AML-193 (cell line): ENCODE data around the gene IGSF9B.

ENCODE experiments used
- DNase-seq, 2 experiments: peaks; one replicate each; lab custom pipeline; 2025; lab: John Stamatoyannopoulos, UW

Gene IGSF9B

DNA sequence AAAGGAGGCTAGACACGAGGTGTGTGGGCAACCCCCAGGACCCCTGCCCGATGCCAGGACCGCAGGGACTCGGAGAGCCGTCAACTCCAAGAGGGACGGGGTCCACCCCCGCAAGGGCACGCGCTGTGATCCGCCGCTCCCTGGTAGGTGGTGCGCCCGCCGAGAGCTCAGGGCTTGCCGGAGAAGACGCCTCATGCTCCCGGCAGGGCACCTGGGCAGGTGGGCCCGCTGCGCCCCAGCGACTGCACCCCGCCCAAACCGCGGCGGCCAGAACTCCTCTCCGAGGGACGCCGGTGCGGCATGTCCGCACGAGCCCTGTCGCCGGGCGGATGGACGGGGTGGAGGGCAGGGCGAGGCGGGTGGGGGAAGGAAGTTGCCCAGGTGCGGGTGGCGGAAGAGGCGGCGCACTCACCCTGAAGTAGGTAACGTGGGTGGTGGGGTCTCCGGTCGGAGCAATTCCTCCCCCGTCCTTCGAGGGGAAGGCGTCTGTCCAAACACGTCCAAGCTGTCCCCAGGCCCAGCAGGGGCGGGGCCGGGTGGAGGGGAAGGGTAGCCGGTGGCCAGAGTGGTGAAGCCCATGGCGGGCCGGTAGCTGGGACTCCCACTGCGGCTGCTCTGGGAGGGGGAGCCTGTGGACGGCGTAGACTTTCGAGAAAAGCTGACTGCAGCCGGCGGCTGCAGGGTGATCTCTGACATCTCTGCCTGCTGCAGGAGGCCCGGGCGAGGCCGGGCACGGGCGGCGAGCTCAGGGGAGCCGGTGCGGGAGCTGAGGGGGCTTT is 37.2 kb downstream of the IGSF9B start:
- no peak for DNase-seq

DNA sequence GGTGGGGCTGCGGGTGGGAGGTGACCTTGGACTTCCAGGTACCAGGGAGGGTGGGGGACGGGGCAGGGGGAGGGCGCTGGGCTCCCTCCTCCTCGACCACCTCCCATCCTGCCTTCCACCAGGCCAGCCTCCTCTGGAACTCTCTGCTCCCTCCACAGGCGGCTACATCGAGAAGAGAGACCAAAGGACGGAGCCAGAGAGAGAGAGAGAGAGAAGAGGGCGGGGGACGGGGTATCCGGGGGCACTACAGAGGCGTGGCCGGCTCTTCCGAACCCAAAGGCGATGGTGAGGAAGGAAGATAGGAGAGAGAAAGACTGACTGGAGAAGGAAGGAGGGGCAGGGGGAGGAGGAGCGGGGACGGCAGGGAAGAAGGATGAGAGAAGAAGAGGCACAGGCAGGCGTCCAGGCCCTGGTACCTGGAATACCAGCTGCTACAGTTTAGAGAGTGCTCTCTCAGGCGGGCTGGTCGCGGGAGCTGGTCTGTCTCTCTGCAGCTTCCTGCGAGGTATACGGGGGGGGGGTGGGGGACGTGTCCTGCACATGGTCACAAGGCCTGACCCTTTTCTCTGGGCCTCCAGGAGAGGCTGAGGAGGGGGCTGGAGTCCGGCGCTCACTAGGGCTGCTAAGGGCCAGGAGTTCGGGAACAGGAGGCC is 38.0 kb downstream of the IGSF9B start:
- no peak for DNase-seq

DNA sequence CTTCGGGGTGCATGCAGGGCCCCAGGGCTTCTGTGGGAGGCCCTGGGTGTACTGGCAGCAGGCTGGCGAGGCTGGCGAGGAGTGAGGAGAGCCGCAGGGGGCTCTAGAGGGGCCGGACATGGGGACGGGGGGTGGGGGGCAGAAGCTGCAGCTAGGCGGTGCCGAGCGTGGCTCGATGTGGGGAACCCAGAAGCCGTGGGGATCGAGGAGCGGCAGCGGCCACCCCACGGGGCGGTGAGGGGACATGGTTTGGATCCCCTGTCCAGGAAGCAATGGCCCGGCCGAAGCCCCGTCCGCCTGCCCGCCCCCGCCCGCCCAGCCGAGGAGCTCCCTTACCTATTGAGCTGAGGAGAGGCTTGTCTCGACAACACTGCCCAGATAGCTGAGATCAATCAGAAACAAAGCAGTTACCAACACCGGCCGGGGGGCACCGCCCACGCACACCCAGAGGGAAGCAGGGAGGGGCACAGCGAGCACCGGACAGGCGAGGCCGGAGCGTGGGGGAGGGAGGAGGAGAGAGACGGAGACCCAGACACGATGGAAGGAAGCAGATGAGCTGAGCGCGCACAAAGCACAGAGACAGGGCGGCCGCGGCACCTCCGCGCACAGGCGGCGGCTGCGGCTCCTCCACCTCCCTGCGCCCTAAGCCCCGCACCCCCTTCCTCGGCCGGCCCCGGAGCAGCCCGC is 38.7 kb downstream of the IGSF9B start:
- DNase-seq, result no peak

DNA sequence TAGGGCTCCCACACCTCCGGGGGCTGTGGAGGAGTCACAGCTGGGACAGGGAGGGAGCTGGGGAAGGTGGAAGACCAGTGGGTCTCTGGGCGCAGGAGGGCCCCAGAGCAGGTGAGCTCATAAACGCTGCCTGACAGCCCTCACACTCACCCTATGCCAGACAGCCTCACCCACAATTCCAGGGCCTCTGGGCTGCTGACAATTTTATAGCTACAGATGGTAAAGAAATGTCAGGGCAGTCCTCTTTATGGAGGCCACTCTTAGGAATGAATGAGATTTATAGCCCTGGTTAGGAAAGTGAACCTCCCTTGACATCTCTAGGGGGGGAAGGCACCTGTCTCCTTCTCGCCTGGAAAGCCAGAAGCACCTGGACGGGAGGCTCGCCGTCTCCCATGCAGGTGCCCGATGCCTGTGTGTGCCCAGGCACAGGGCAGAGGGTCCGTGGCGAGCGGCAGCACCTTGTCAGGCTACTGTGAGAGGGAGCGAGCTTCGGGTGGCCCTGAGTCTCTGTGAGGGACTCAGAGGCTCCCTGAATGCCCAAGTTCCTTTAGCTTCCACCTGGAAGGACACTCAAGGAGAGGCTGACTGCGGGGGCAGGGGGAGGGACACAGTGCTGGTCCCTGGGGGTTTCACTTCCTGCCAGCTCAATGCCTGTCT is 39.9 kb downstream of the IGSF9B start:
- no peak for DNase-seq

DNA sequence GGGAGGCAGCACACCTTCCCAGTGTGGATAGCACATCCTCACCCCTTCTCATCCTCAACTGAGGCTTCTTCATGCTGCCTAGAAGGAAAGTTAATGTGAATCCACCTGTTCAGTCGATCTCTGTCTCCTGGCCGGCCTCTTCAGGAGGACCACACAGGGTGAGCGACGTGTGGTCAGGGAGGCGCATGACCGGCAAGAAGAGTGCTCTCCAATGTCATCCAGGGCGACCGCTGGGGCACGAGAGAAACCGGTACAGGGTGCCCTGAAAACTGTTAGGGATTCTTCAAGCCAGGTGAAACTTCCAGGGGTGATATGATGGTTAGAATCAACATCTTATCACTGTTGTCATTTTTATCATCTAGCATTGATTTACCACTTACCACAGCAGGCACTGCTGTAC is 43.0 kb downstream of the IGSF9B start:
- DNase-seq, result no peak

DNA sequence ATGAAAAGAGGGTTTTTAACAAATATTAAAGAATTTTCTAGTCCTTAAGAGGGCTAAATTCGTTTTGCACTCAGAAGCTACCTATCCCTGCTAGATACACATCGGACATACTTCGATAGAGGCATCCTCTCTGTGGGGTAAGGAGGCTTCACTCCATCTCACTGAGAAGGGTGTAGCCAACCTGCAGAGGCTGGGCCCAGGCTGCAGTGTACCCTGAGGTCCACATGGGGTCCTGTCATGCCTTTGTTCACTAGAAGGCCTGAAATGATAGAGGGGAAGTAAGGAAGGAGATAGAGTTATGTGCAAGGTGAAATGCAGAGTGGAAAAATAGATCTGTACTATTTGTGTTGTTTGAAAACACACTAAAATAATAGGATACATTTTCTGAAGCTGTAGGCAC is 45.6 kb downstream of the IGSF9B start:
- DNase-seq, result peak in 1 of 2 experiments; percentile 7

DNA sequence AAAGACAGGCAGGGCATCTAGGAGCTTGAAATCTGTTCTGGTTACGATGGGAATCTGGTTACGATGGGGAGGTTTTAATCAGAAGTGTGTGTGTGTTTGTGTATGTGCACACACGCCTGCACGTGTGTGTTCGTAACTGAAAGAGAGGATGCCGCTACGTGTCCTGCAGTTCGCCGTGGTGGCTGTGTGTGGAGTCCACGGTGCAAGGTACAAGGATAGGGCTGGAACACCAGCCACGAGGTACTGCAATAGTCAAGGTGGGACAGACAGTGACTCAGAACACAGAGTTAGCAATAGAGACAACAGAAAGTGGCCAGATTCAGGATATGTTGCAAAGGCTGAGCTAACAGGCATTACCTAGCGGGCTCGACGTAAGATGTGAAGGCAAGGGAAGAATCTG is 46.7 kb downstream of the IGSF9B start:
- DNase-seq, result no peak

DNA sequence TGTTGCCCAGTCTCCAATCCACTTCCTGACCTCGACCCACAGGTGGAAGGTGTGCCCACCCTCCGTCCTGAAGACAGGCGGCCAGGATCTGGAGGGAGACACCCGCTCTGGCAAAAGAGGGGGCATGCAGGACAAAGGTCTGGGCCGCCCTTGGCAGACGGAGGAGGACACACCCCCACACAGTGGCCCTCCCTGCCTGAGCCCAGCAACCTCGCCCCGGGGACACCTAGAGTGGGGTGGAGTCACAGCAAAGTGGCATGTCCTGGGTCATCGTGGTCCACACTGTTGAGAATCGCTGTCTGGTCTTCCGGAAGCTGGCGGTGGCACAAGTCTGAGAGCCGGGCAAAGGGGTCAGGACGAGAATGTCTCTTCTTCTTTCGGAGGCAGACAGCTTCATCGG is 47.9 kb downstream of the IGSF9B start:
- no peak for DNase-seq

DNA sequence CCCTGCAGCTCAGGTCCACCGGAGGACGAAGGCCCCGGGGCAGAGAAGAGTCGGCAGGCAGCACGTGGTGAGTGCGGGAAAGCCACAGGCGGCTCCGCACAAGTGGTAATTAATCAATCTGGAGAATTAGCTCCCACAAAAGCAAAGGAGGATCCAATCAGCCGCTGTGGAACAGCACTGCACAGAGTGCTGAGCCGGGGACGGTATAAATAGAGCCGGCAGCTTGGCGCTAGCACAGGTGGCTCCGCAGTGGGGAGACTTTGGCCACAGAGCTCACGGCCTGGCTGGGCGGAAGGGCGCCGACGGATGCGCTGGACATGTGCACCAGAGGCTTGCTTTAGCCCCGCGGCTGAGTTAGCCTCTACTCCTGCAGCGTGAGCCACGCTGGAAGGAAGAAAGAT is 48.9 kb downstream of the IGSF9B start:
- DNase-seq, result no peak

DNA sequence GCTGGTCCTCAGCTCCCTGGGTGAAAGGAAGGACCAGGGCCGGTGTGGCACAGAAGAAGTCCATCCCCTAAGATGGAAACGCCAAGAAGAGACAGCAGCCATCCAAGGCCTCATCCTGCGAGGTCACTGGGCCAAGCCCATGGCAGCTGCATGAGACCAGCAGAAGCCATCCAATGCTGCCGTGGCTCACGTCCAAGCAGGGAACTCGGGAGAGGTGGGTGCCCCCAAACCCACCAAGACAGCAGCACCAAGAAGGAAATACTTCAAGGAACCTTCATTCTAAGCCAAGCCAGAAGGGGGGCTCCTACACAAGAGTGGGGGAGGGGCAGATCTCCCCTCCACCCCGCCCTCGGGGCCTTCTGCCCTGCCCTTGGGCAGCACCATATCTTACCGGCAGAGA is 49.6 kb downstream of the IGSF9B start:
- DNase-seq, result no peak

DNA sequence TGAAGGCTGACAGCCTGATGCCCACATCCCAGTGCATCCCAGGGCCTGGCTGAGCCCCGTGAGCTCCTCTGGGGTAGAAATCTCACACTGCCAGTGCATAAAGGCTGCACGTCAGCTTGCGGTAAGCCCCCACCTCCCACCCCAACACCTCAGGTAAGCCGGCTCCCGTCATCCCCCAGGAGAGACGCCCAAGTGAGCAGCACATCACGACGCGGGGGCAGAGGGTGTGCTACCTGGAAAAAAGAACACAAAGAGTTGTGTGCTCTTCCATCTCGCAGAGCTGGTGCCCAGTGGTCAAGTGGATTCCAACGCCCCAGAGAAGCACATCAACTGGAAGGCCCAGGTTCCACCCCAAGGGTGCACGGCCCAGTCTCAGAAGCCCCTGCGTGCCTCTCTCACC is 50.0 kb downstream of the IGSF9B start:
- DNase-seq, result no peak

DNA sequence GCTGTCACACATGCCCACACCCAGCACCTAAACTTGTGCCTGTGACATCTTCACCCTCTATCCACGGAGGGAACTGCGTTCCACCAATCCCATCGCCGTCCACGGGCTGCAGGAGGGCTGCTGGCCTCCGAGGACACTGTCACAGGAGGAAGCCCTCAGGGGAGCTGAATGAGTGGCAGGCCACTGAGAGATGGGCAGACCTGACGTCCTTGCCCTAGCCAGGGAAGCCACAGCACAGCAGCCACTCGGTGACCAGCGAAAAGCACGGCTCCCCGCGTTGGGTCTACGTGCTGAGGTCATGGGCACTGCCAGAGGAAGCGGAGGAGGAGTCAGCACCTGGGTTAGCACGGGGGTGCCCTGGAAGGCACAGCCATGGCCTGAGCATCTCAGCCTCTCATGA is 50.5 kb downstream of the IGSF9B start:
- no peak for DNase-seq

DNA sequence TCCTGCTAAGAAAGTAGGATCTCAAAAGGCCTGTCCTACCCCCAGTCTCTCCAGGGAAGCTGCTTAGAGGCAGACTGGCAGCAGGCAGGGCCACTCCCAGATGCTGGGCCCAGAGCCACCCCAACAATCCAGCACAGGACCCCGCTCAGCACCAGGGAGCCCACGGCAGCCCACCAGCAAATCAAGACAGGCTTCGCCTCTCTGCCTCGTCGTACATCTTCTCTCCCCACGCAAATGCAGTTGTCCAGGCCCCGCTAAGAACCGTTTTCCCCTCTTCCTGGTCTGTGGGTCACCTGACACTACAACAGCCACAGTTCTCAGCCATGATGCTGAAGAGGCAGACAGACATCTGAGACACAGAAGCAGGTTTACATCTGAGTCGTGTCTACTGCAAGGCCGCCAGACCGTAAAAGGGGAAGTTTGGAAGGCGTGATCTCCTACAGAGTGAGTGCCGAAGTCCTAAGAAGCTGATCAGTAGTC is 51.1 kb downstream of the IGSF9B start:
- no peak for DNase-seq

DNA sequence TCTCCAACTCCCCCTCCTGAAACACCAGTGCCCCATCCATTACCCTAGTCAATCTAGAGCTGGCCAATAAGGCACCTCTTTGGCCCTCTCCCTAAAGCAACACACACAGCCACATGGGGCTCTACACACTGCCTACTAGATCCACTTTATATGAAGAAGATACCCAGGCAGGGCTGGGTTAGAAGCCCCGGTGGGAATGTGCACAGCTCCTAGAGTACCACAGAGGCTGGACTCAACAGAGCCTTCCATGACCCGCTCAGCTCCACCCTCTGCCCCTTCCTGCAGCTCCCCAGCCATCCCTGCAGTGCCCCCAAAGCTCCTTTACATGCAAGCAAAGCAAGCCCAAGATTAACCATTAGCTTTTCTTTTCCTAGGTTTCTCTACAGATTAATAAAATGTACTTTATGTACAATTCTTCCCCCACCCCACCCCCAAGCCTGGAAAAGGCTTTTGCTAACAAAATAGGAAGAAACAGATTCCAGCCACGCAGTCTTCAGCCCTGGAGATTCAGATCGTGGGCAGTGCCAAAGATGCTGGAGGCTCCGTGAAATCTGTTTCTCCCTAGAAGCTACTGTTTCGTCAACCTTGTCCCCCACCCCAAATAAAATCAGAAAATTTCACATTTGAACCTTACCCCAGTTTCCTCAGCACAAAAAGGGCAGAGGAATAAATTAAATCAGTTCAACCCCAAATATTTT is 51.8 kb downstream of the IGSF9B start:
- DNase-seq, result no peak

DNA sequence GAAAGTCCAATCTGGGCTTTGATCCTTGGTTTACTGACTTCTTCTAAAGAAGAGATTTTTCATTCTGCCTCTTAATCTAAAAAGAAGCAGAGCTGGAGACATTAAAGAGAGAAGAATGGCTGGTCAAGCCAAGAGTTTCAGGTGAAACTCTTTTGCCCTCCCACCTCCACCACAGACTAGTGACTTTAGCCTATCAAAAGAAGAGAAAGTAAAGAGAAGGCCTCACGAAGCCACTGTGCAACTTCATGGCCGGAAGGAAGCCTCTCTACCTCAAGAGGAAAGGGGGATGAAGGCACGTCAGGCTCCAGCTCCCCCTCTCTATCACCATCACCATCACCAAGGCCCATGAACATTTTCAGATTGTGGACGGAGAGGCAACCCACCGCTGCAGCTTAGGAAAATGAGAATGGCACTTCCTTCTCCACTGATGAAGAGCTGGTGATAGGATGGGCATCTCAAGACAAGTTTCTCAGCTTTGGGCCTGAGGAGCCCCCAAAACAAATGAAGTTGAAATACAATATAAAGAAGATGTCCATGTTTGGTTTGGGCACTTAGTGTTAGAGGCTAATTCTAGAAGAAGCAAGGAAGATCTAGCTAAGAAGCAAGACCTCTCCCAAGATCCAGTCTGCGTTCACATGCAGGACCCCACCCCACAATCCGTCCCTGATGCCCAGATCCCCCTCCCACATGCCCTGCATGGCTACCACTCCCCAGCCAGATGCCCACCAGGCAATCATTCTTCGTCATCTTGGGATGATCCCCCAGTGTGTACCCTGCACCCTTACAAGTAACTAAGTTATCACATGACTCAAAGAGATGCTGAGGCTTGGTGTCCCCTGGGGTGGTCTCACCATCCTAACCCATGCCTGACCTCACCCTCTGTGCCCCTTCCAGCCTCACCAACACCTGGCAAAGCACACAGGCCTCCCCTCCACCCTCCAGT is 52.6 kb downstream of the IGSF9B start:
- DNase-seq, result no peak

DNA sequence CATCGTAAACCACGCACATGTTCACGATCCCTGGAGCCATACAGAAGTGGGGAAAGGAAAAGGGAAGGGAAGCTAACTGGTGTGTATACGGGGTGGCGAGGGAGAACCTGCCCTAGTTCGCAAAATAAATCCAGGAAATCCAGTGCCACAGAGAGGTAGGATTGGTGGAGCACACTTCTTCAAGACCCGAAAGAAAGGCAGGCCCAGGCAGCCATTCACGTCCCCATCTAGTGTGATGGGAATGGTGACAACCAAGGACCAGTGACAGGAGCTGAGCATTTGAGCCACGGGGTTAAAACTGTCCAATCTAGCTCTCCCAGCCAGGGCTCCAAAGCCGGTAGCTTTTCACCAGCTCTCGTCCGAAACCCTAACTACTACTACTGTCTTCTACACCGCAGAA is 53.7 kb downstream of the IGSF9B start:
- DNase-seq, result no peak

DNA sequence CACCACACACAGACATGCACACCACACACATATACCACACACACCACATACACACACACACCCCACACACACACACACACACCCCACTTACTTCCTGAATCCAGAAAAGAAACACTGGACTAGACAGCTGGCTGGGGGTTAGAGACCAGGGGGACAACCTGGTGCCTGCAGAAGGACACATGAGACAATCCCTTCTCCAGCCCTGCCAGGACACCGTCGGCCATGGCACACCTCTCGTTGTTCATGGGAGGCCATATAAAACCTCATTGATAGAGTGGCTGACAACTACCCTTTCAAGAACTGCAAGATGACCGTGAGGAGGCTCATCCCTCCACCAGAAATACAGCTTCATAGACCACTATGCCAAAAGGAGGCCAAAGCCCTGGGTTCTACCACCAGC is 54.3 kb downstream of the IGSF9B start:
- no peak for DNase-seq

DNA sequence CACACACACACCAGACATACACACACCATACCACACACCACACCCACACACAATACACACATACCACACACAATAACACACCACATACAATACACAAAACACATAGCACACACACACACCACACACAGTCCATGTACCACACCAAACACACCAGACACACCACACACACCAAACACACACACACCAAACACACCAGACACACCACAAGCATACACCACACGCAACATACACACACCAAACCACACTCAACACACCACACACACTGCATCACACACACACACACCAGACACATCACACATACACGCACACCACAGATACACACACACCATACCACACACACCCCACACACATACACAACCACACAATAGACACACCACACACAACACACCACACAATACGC is 54.8 kb downstream of the IGSF9B start:
- no peak for DNase-seq

DNA sequence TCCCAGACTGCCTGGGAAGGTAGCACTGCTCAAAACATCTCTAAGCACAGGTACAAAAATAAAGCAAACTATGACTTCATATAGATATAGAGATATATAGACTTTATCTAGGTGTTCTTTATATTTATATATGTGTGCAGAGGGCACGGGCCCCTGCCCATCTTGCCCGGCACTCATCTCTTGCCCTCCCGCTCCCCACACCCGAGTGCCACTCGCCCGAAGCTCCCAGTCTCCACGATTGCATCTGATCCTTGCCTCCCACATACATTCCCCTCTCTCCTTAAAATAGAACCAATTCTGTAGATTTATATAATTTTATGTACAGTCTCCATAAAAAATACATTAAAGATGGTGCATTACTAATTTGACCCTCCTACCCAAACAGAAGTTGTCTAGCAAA is 55.5 kb downstream of the IGSF9B start:
- DNase-seq, result no peak

DNA sequence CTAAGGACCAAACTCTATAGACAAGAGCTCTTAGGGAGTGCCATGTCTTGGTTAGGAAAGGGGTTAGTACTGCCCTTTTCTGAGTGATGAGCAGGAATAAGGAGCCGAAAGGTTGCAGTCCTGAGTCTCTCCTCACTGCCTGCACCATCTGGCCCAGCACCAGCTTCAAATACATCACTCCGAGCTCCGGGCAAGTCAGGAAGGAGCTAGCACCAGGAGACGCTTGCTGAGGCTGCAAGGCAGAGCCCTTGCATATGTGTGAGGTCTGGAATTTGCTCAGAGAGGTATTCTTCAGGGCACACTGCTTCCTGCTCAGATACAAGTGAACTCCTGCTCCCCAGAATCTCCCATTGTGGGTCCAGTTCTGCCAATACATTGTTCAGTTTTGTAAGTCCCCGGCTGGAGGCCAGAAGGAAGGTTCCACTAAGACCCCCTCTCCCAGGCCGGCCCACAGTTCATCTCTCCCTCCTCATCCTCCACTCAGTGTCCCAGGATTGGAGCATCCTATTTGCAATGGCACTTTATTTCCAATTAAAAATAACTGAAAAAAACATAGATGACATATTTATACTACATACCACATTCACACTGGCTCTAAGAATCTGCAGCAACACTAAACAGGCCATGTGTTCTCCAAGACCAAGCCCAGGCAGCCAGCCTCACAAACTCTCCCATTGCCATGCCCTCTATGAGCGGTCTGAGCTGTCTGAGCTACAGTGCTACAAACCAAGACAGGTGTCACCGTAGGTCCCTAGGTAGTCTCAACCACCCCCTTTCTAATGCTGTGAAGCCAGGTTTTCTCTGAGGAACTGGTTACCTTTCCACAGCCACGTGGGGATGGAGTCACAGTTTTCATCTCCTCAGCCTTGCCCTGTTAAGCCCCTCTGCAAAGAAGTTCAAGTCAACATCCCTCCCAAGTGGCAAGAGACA is 56.3 kb downstream of the IGSF9B start:
- DNase-seq, result no peak
